Measurements from ENCODE around the gene LRCOL1. TPM values are rescaled to one million over a fixed set of nuclear protein-coding genes. Genes with fewer than 3 reads are reported as not detected.

Gene LRCOL1
- total and polyA plus RNA-seq, 2 of the 13 experiments (the other 11 are each of a cell fraction or from before 2014, with no cell fraction given): not detected

DNA sequence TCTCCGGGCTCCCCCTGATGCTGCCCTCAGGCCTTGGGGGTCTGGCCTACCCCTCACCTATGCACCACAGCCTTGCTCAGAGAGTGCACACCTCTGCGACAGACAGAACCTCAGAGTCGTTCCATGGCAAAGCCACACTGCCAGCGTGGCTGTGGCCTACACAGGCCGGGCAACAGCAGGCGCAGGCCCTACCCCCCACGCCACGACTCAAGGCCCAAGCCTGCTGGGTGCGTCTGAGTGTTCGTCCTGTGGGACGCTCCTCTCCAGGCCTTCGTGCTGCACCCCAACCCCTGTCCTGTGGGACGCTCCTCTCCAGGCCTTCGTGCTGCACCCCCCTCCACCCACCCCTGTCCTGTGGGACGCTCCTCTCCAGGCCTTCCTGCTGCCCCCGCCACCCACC is 54.2 kb downstream of the LRCOL1 start:
- BruUV-seq (replicated peaks): no TSS peak
- no peaks in the 10 kb centered on the region for H3K36me3 ChIP-seq (replicated peaks in 1 of 2; ENCODE audit: control insufficient read depth in 1 of 2, insufficient read depth in 2 of 2, low read length in 2 of 2)
- FAIRE-seq (no peak), DNase-seq (ENCODE audit: low spot score) (no peak), ATAC-seq (no peak)
- no peak overlapping the region for H3K9ac ChIP-seq (ENCODE audit: insufficient read depth, low read depth, low read length)
- 87% methylated on average over 11 of the region's 16 CpGs for WGBS (ENCODE audit: low lambda C conversion rate)
- POLR2A ChIA-PET: no interaction called here
- no peaks in the 10 kb centered on the region for H3K9me3 ChIP-seq (ENCODE audit: low read length)
- H3K27me3 ChIP-seq (ENCODE audit: control insufficient read depth in 1 of 2, insufficient read depth in 2 of 2, low read length in 2 of 2): no peaks in the 10 kb centered on the region
- H3K4me2 ChIP-seq (ENCODE audit: low read depth, low read length): no peak overlapping the region
- peaks cover under 1% of the 10 kb centered on the region; the same call in 1 of the 2 replicates for H4K20me1 ChIP-seq (ENCODE audit: insufficient read depth, low read length)
- peaks cover 27% of the 10 kb centered on the region for H3K4me1 ChIP-seq (ENCODE audit: insufficient read depth, low read length)
- intact Hi-C loops (cut with micrococcal nuclease; ENCODE audit: unreplicated experiment) (no loop called here), in situ Hi-C loops (cut with HindIII; ENCODE audit: extremely low pct_ligation_motif_present, low pct_unique_long_range_greater_than_20kb) (loop anchor here (5.0 kb wide), 1 partner anchor 139 kb away; no protein-coding TSS in a partner anchor)
- no peak overlapping the region for H3K27ac ChIP-seq (ENCODE audit: extremely low read length, insufficient read depth, low read length)
- H3K4me3 ChIP-seq (replicated peaks in 1 of 3; ENCODE audit: insufficient read depth in 1 of 3, low read depth in 2 of 3, low read length in 3 of 3): no peak overlapping the region
- H3K79me2 ChIP-seq (ENCODE audit: insufficient read depth, low read length): peaks cover under 1% of the 10 kb centered on the region
- CTCF ChIA-PET (ENCODE audit: low intra/inter-chr PET ratio, low total read pairs): no interaction called here
- H2AFZ ChIP-seq (ENCODE audit: low read length): no peak overlapping the region
- TF ChIP-seq KLF9 (CRISPR knock-in tag; IDR thresholded peaks at IDR 0.05; ENCODE audit: low read depth) (no peak), ZNF282 (IDR thresholded peaks at IDR 0.05; ENCODE audit: partially characterized antibody) (no peak), ZNF383 (CRISPR knock-in tag; IDR thresholded peaks at IDR 0.05; ENCODE audit: borderline replicate concordance) (no peak), MBD4 (IDR thresholded peaks at IDR 0.05; ENCODE audit: borderline replicate concordance, low read length) (no peak), ZNF33B (CRISPR knock-in tag; IDR thresholded peaks at IDR 0.05) (no peak), ZNF296 (CRISPR knock-in tag; conservative IDR thresholded peaks at IDR 0.05) (no peak), ZSCAN21 (CRISPR knock-in tag; IDR thresholded peaks at IDR 0.05; ENCODE audit: borderline replicate concordance) (no peak), LCORL (IDR thresholded peaks at IDR 0.05) (no peak), LCORL (CRISPR knock-in tag; IDR thresholded peaks at IDR 0.05) (no peak), ZNF460 (CRISPR knock-in tag; IDR thresholded peaks at IDR 0.05; ENCODE audit: borderline replicate concordance) (no peak), JUNB (CRISPR knock-in tag; IDR thresholded peaks at IDR 0.05; ENCODE audit: borderline replicate concordance) (no peak), KLF16 (CRISPR knock-in tag; IDR thresholded peaks at IDR 0.05) (no peak), HNRNPK (IDR thresholded peaks at IDR 0.05; ENCODE audit: low read depth, low read length, poor library complexity, severe bottlenecking) (no peak), ZSCAN22 (CRISPR knock-in tag; IDR thresholded peaks at IDR 0.05) (no peak)
- TF ChIP-seq, protein P1, sequence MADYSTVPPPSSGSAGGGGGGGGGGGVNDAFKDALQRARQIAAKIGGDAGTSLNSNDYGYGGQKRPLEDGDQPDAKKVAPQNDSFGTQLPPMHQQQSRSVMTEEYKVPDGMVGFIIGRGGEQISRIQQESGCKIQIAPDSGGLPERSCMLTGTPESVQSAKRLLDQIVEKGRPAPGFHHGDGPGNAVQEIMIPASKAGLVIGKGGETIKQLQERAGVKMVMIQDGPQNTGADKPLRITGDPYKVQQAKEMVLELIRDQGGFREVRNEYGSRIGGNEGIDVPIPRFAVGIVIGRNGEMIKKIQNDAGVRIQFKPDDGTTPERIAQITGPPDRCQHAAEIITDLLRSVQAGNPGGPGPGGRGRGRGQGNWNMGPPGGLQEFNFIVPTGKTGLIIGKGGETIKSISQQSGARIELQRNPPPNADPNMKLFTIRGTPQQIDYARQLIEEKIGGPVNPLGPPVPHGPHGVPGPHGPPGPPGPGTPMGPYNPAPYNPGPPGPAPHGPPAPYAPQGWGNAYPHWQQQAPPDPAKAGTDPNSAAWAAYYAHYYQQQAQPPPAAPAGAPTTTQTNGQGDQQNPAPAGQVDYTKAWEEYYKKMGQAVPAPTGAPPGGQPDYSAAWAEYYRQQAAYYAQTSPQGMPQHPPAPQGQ (CRISPR knock-in tag; IDR thresholded peaks at IDR 0.05; ENCODE audit: borderline replicate concordance): no peak
- TF ChIP-seq, protein P2, sequence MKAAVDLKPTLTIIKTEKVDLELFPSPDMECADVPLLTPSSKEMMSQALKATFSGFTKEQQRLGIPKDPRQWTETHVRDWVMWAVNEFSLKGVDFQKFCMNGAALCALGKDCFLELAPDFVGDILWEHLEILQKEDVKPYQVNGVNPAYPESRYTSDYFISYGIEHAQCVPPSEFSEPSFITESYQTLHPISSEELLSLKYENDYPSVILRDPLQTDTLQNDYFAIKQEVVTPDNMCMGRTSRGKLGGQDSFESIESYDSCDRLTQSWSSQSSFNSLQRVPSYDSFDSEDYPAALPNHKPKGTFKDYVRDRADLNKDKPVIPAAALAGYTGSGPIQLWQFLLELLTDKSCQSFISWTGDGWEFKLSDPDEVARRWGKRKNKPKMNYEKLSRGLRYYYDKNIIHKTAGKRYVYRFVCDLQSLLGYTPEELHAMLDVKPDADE (CRISPR knock-in tag; IDR thresholded peaks at IDR 0.05): no peak
- TF ChIP-seq, protein P3, sequence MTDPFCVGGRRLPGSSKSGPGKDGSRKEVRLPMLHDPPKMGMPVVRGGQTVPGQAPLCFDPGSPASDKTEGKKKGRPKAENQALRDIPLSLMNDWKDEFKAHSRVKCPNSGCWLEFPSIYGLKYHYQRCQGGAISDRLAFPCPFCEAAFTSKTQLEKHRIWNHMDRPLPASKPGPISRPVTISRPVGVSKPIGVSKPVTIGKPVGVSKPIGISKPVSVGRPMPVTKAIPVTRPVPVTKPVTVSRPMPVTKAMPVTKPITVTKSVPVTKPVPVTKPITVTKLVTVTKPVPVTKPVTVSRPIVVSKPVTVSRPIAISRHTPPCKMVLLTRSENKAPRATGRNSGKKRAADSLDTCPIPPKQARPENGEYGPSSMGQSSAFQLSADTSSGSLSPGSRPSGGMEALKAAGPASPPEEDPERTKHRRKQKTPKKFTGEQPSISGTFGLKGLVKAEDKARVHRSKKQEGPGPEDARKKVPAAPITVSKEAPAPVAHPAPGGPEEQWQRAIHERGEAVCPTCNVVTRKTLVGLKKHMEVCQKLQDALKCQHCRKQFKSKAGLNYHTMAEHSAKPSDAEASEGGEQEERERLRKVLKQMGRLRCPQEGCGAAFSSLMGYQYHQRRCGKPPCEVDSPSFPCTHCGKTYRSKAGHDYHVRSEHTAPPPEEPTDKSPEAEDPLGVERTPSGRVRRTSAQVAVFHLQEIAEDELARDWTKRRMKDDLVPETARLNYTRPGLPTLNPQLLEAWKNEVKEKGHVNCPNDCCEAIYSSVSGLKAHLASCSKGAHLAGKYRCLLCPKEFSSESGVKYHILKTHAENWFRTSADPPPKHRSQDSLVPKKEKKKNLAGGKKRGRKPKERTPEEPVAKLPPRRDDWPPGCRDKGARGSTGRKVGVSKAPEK (CRISPR knock-in tag; IDR thresholded peaks at IDR 0.05; ENCODE audit: borderline replicate concordance): no peak
- TF ChIP-seq, protein P4, sequence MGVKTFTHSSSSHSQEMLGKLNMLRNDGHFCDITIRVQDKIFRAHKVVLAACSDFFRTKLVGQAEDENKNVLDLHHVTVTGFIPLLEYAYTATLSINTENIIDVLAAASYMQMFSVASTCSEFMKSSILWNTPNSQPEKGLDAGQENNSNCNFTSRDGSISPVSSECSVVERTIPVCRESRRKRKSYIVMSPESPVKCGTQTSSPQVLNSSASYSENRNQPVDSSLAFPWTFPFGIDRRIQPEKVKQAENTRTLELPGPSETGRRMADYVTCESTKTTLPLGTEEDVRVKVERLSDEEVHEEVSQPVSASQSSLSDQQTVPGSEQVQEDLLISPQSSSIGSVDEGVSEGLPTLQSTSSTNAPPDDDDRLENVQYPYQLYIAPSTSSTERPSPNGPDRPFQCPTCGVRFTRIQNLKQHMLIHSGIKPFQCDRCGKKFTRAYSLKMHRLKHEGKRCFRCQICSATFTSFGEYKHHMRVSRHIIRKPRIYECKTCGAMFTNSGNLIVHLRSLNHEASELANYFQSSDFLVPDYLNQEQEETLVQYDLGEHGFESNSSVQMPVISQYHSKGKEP (CRISPR knock-in tag; IDR thresholded peaks at IDR 0.05): no peak

All from HepG2 (cell line).